Activated T-cell treated with anti-CD3 and anti-CD28 coated beads for 1 hour (primary cell): Measurements from ENCODE around the gene ZNF524.

Source experiments
- DNase-seq: peaks from one replicate; pipeline ENCODE4 v3.0.0-alpha.2; 2020; ENCODE audit warnings: low read depth

ZNF524 gene

GRCh38 chr19:55602104-55603001 lies 2.3 kb downstream of the ZNF524 start:
- DNase-seq: no peak

GRCh38 chr19:55603115-55603514 lies 3.0 kb downstream of the ZNF524 start:
- DNase-seq: no peak

GRCh38 chr19:55603581-55604292 lies 3.6 kb downstream of the ZNF524 start:
- no peak for DNase-seq

GRCh38 chr19:55605207-55605636 lies 5.1 kb downstream of the ZNF524 start:
- peak; percentile 97 for DNase-seq

GRCh38 chr19:55605637-55606470 lies 5.8 kb downstream of the ZNF524 start, which contains the start of gene ZNF865:
ZNF865 (plus strand) TSS chr19:55605647; CDS start chr19:55613619, 7,972 bp downstream.
- DNase-seq: peak; percentile 59

- no peak for DNase-seq
Observed at GRCh38 chr19:55606471-55606787, 6.3 kb downstream of the ZNF524 start.

- no peak for DNase-seq
Observed at GRCh38 chr19:55606817-55607216, 6.7 kb downstream of the ZNF524 start.

GRCh38 chr19:55609326-55609725 lies 9.2 kb downstream of the ZNF524 start:
- DNase-seq: no peak

GRCh38 chr19:55611300-55611982 lies 11.4 kb downstream of the ZNF524 start:
- no peak for DNase-seq

GRCh38 chr19:55611983-55612645 lies 12.0 kb downstream of the ZNF524 start:
- no peak for DNase-seq

- DNase-seq: no peak
Observed at GRCh38 chr19:55613396-55613795, 13.3 kb downstream of the ZNF524 start.

GRCh38 chr19:55613930-55614710 lies 14.0 kb downstream of the ZNF524 start:
- no peak for DNase-seq

GRCh38 chr19:55614711-55615542 lies 14.8 kb downstream of the ZNF524 start:
- DNase-seq: no peak

- DNase-seq: no peak
Observed at GRCh38 chr19:55615543-55616394, 15.7 kb downstream of the ZNF524 start.

GRCh38 chr19:55616395-55616875 lies 16.3 kb downstream of the ZNF524 start:
- DNase-seq: no peak

- DNase-seq: no peak
Observed at GRCh38 chr19:55617426-55617825, 17.3 kb downstream of the ZNF524 start.

- DNase-seq: no peak
Observed at GRCh38 chr19:55618426-55618825, 18.3 kb downstream of the ZNF524 start.

GRCh38 chr19:55619286-55619685 lies 19.2 kb downstream of the ZNF524 start:
- DNase-seq: no peak
